ENCODE measurements around the gene ERN2.
"Not testable (repeated sequence)": the region's sequence is repeated elsewhere in the genome, so short reads cannot be mapped to it uniquely, and the experiment has no call there.

Gene ERN2

GRCh38 chr16:23722613-23723240 lies 9.7 kb upstream of the ERN2 start:
- not testable (repeated sequence) for DNase-seq (ENCODE audit: extremely low read depth in 1 of 2, low read depth in 1 of 2)

DNA sequence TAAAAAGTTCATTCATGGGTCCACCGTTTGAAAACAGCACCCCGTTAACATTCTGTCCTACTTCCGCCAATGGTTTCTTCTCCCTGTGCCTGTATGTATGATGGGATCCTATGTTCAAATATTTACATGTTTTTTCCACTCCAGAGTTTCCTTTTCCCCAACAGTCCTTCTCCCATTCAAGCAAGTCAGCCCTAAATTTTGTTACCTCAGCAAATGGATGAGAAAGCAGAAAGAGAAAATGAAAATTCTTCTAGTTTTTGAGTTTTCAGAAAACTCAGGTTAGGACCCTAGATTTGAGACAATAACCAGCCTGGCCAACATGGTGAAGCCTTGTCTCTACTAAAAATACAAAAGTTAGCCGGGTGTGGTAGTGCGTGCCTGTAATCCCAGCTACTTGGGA lies 3.5 kb upstream of the ERN2 start:
- DNase-seq (ENCODE audit: extremely low read depth in 1 of 2, low read depth in 1 of 2), result no peak

DNA sequence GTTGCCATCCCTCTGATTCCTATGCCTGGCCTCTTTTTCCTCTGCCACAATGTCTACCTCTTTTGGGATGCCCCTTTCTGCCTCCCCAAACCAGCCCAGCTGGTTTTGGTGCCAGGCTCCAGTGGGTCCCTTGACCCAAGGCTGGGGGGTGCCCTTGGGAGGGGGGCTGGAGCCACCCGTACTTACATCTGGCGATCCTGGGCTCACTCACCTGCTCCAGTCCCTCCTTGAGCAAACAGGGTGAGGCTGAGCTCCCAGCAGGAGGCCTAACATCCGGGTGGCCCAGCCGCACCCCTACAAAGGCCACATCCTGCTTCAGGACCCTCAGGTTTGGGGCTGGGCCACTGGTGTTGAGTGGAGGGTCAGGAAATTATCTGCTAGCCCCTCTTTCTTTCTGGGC lies 1.2 kb downstream of the ERN2 start:
- DNase-seq (ENCODE audit: extremely low read depth in 1 of 2, low read depth in 1 of 2), result no peak

DNA sequence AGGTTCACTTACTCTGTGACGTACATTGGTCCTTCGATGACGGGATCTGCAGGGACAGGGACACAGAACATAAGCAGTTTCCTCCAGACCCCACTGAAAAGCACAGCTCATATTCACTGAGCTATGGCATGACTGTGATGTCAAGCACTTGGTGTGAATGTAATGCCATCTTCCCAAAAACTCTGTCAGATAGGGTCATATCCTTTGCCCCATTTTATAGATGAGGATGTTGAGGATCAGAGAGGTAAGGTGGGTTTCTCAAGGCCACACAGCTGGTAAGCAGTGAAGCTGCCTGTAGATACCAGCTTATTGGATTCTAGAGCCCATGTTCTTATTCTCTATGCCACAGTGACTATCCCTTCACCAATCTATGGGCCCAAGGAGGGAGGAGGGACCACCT lies 2.5 kb downstream of the ERN2 start:
- DNase-seq (ENCODE audit: extremely low read depth in 1 of 2, low read depth in 1 of 2), result no peak

DNA sequence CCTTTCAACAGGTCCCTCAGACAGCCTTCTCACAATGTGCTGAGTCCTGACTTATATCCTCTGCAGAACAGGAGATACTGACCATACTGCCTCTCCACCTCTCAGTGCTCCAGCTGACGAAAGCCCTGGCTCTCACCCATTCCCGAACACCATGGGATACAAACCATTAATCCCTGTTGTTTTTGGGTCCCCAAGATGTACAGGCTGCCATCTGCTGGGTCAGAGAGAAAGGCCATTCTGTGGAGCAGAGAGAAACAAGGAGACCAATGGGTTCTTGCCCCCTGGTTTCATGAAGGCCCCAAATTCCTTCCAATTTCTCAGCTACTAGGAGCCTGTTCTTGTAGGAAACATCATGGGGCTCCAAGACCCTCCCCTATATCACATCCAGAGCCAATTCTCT lies 3.0 kb downstream of the ERN2 start:
- no peak for DNase-seq (ENCODE audit: extremely low read depth in 1 of 2, low read depth in 1 of 2)

DNA sequence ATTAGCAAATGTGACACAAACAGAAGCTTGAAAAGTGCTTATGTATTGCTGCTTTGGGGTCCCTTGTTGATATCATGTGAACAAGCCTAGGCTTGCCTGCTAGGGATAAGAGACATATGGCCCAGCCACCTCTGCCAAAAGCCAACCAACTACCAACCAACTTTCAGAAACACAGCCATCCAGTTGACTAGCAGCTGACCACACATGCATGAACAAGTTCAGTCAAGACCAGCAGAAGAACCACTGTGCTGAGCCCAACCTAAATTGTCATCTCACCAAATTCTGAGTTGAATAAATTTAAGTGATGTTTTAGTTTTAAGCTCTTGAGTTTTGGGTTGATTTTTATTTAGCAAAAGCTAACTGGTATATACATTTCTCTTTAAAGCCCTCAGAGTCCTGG lies 3.5 kb downstream of the ERN2 start:
- DNase-seq (ENCODE audit: extremely low read depth in 1 of 2, low read depth in 1 of 2), result no peak

- DNase-seq (ENCODE audit: extremely low read depth in 1 of 2, low read depth in 1 of 2), result no peak
Measured at GRCh38 chr16:23706439-23706838, 6.6 kb downstream of the ERN2 start.

DNA sequence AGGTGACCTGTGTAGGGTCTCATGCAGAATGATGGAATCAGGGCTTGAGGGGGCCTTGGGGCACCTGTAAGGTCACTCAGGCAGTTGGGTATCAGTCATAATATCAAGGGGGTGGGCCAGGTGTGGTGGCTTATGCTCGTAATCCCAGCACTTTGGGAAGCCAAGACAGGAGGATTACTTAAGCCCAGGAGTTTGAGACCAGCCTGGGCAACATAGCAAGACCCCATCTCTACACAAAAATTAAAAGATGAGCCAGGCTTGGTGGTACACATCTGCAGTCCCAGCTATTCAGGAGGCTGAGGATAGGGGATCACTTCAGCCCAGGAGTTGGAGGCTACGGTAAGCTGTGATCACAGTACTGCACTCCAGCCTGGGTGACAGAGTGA lies 7.5 kb downstream of the ERN2 start:
- no peak for DNase-seq (ENCODE audit: extremely low read depth in 1 of 2, low read depth in 1 of 2)

- no peak for DNase-seq (ENCODE audit: extremely low read depth in 1 of 2, low read depth in 1 of 2)
Measured at GRCh38 chr16:23704772-23705516, 8.1 kb downstream of the ERN2 start.

DNA sequence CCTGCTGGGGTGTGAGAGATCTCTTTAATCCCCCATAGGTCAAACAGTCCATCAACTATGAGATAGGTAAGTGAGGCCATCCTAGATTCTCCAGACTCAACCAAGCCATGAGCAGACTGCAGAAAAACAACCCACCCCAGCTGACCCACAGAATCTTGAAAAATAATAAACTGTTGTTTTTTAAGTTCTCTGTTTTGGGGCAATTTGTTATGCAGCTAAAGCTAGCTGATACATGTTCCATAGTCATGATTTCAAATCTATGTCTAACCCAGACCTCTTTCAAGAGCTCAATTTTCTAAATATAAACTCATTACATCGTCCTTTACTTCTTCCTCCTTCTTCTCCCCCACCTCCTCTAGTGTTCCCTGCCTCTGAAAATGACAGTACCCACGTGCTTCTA lies 10.1 kb downstream of the ERN2 start:
- no peak for DNase-seq (ENCODE audit: extremely low read depth in 1 of 2, low read depth in 1 of 2)

DNA sequence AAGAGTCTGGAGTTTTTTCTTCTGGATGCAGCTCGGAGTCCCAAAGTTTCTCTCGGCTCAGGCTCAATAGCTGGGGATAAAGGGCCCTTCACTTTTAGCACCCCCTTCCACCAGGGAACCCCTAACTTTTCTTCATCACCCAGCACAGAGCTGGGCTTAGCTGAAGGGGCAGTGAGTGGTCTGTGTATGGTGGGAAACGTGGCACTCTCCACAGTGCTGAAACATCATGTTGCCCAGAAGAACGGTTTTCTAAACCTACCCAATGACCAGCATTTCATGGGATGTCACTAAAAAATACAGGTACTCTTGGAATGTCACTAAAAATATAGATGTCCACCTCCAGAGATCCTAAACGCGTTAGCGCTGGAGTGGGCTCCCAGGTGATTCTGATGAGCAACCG lies 12.0 kb downstream of the ERN2 start:
- no peak for DNase-seq (ENCODE audit: extremely low read depth in 1 of 2, low read depth in 1 of 2)

DNA sequence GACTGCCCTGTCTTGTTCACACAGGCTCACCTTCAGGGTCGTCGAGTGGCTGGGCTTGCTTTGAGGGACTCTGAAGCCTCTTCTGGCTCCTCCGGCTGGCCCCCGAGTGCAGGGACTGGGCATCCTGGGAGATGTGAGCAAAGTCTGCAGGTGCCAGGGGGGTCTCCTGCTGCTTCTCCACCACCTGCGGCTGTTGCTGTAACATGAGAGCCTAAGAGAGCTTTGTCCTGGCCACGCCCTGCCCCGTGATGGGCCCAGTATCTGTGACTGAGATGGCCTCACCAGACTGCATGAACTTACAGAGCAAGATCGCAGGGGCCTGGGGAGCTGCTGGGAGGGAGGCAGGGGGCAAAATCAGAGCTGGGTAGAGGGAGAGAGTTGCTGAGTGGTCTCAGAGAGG lies 12.5 kb downstream of the ERN2 start:
- DNase-seq (ENCODE audit: extremely low read depth in 1 of 2, low read depth in 1 of 2), result no peak

GRCh38 chr16:23700093-23700492 lies 12.9 kb downstream of the ERN2 start:
- DNase-seq (ENCODE audit: extremely low read depth in 1 of 2, low read depth in 1 of 2), result no peak

DNA sequence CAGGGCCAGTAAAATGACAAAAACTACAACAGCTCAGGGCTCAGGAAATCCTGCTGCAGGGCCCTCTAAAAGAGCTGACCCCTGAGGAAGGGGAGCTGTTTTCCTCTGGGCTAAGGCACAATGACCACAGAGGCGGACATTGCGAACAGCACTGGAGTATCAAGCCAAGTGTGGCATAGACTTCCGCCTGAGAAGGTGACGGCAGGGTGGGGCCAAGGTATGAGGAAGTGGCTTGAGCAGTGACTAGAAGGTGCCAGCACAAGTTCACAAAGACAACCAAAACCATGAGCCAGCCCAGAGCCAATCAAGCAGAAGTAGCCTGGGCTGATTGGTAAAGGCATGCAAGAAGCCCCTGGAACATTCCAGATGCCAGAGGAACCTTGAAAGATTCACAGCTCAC lies 13.9 kb downstream of the ERN2 start:
- no peak for DNase-seq (ENCODE audit: extremely low read depth in 1 of 2, low read depth in 1 of 2)

DNA sequence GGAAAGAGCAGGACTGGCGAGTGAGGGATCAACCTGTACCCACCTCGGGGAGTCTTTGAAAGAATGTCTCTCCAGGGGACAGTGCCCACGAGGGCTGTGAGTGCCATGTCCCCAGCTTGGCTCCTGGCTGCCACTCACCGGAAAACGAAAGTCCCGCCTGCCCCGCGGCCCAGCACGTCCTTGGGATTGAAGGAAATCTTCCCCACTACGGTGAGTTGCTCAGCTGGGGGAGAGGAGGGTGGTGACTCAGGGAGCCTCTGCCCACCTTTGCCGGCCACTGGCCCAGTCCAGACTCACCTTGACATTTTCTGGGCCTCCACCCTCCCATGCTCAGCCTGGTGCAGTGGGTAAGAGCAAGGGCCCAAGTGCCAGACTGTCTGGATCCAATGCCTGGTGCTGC lies 17.3 kb downstream of the ERN2 start:
- DNase-seq (ENCODE audit: extremely low read depth in 1 of 2, low read depth in 1 of 2), result no peak

GRCh38 chr16:23694644-23695373 lies 18.2 kb downstream of the ERN2 start:
- no peak for DNase-seq (ENCODE audit: extremely low read depth in 1 of 2, low read depth in 1 of 2)

GRCh38 chr16:23694265-23694643 lies 18.8 kb downstream of the ERN2 start:
- no peak for DNase-seq (ENCODE audit: extremely low read depth in 1 of 2, low read depth in 1 of 2)

GRCh38 chr16:23692190-23692837 lies 20.7 kb downstream of the ERN2 start:
- DNase-seq (ENCODE audit: extremely low read depth in 1 of 2, low read depth in 1 of 2), result no peak

- DNase-seq (ENCODE audit: extremely low read depth in 1 of 2, low read depth in 1 of 2), result no peak
Measured at GRCh38 chr16:23691483-23692189, 21.4 kb downstream of the ERN2 start.

- no peak for DNase-seq (ENCODE audit: extremely low read depth in 1 of 2, low read depth in 1 of 2)
Measured at GRCh38 chr16:23690771-23691482, 22.1 kb downstream of the ERN2 start.
